Neutrophil (primary cell): ENCODE data around the gene LIPG.

Experiments used
- H3K27ac ChIP-seq: fragments of 200-600 bp; sonication (generic); 2 replicates; pipeline ENCODE4 v1.5.1; 2016; ENCODE audit warnings: mild to moderate bottlenecking, moderate library complexity
- H3K27me3 ChIP-seq: fragments of 200-600 bp; sonication (generic); 2 replicates; pipeline ENCODE4 v1.6.0; 2016; ENCODE audit warnings: mild to moderate bottlenecking
- H3K36me3 ChIP-seq: fragments of 200-600 bp; sonication (generic); 2 replicates; pipeline ENCODE4 v1.5.1; 2017
- H3K4me1 ChIP-seq, 2 experiments: fragments of 200-600 bp in 1 of 2; sonication (generic) in 1 of 2; 1 replicate in 1 of 2; 2 replicates in 1 of 2; pipeline versions ENCODE4 v1.5.1 to v1.6.1; 2013 to 2016; ENCODE audit warnings: low read depth in 1 of 2, low read length in 1 of 2, mild to moderate bottlenecking in 1 of 2, moderate library complexity in 1 of 2; ENCODE audit not compliant: control insufficient read depth in 1 of 2, insufficient read depth in 1 of 2
- H3K4me3 ChIP-seq, 2 experiments: fragments of 200-600 bp in 1 of 2; sonication (generic) in 1 of 2; 1 replicate in 1 of 2; 2 replicates in 1 of 2; pipeline ENCODE4 v1.5.1; 2013 to 2016; ENCODE audit warnings: low read depth in 1 of 2, low read length in 1 of 2, mild to moderate bottlenecking in 1 of 2, moderate library complexity in 1 of 2
- H3K9me3 ChIP-seq: fragments of 200-600 bp; sonication (generic); 2 replicates; pipeline ENCODE4 v1.5.1; 2016
- CTCF ChIP-seq: fragments of 200-600 bp; sonication (generic); IDR thresholded peaks from 2 replicates; pipeline ENCODE4 v1.5.1; 2016; ENCODE audit warnings: antibody characterized with exemption

Gene LIPG

GRCh38 chr18:49623571-49623970, 61.7 kb downstream of the LIPG start:
- no peak for TF ChIP-seq CTCF
- Histone ChIP-seq H3K27me3 (peaks cover 12% of the 10 kb centered on the region), H3K4me3 (no peak overlapping the region), H3K9me3 (no peaks in the 10 kb centered on the region), H3K4me1 (no peaks in the 10 kb centered on the region), H3K27ac (no peak overlapping the region), H3K36me3 (no peaks in the 10 kb centered on the region)

- no peaks in the 10 kb centered on the region for H3K4me1 ChIP-seq
- H3K27ac ChIP-seq = no peak overlapping the region
- H3K27me3 ChIP-seq = peaks cover 12% of the 10 kb centered on the region
- H3K36me3 ChIP-seq = no peaks in the 10 kb centered on the region
- no peak for TF ChIP-seq CTCF
- H3K4me3 ChIP-seq = no peak overlapping the region
- H3K9me3 ChIP-seq = no peaks in the 10 kb centered on the region
These were observed 63.3 kb downstream of the LIPG start for GRCh38 chr18:49625021-49625691.

- Histone ChIP-seq H3K4me3 (no peak overlapping the region), H3K36me3 (no peaks in the 10 kb centered on the region), H3K27ac (no peak overlapping the region), H3K27me3 (peaks cover 3% of the 10 kb centered on the region), H3K4me1 (no peaks in the 10 kb centered on the region), H3K9me3 (no peaks in the 10 kb centered on the region)
- no peak for TF ChIP-seq CTCF
These were observed 65.1 kb downstream of the LIPG start for GRCh38 chr18:49626842-49627467.

- Histone ChIP-seq H3K27me3 (no peaks in the 10 kb centered on the region), H3K4me3 (no peak overlapping the region), H3K4me1 (no peaks in the 10 kb centered on the region), H3K36me3 (no peaks in the 10 kb centered on the region), H3K27ac (no peak overlapping the region), H3K9me3 (no peaks in the 10 kb centered on the region)
- TF ChIP-seq CTCF = no peak
These were observed 66.3 kb downstream of the LIPG start for GRCh38 chr18:49628119-49628518.

- Histone ChIP-seq H3K27me3 (no peaks in the 10 kb centered on the region), H3K9me3 (no peaks in the 10 kb centered on the region), H3K36me3 (no peaks in the 10 kb centered on the region), H3K4me3 (no peak overlapping the region), H3K4me1 (no peaks in the 10 kb centered on the region), H3K27ac (no peak overlapping the region)
- no peak for TF ChIP-seq CTCF
These were observed 67.3 kb downstream of the LIPG start for GRCh38 chr18:49628881-49629795.
